Purkinje cell (primary cell): Measurements from ENCODE around the gene DNAH11. TPM values are rescaled to one million over a fixed set of nuclear protein-coding genes. Genes with fewer than 3 reads are reported as not detected.

Source experiments
- polyA plus RNA-seq: library from polyadenylated mRNA; unstranded; fragments of >200 nt; fragmentation: Nextera tagmentation; gene quantifications from 2 replicates; pipeline ENCODE4 v1.2.1, GENCODE V29; 2014

The DNAH11 gene, protein sequence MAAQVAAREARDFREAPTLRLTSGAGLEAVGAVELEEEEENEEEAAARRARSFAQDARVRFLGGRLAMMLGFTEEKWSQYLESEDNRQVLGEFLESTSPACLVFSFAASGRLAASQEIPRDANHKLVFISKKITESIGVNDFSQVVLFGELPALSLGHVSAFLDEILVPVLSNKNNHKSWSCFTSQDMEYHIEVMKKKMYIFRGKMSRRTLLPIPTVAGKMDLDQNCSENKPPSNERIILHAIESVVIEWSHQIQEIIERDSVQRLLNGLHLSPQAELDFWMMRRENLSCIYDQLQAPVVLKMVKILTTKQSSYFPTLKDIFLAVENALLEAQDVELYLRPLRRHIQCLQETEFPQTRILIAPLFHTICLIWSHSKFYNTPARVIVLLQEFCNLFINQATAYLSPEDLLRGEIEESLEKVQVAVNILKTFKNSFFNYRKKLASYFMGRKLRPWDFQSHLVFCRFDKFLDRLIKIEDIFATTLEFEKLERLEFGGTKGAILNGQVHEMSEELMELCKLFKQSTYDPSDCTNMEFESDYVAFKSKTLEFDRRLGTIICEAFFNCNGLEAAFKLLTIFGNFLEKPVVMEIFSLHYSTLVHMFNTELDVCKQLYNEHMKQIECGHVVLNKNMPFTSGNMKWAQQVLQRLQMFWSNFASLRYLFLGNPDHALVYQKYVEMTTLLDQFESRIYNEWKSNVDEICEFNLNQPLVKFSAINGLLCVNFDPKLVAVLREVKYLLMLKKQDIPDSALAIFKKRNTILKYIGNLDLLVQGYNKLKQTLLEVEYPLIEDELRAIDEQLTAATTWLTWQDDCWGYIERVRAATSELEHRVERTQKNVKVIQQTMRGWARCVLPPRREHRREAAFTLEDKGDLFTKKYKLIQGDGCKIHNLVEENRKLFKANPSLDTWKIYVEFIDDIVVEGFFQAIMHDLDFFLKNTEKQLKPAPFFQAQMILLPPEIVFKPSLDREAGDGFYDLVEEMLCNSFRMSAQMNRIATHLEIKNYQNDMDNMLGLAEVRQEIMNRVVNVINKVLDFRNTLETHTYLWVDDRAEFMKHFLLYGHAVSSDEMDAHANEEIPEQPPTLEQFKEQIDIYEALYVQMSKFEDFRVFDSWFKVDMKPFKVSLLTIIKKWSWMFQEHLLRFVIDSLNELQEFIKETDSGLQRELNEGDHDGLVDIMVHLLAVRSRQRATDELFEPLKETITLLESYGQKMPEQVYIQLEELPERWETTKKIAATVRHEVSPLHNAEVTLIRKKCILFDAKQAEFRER (N-terminal part only)
- polyA plus RNA-seq = not detected in 2 replicates

DNA sequence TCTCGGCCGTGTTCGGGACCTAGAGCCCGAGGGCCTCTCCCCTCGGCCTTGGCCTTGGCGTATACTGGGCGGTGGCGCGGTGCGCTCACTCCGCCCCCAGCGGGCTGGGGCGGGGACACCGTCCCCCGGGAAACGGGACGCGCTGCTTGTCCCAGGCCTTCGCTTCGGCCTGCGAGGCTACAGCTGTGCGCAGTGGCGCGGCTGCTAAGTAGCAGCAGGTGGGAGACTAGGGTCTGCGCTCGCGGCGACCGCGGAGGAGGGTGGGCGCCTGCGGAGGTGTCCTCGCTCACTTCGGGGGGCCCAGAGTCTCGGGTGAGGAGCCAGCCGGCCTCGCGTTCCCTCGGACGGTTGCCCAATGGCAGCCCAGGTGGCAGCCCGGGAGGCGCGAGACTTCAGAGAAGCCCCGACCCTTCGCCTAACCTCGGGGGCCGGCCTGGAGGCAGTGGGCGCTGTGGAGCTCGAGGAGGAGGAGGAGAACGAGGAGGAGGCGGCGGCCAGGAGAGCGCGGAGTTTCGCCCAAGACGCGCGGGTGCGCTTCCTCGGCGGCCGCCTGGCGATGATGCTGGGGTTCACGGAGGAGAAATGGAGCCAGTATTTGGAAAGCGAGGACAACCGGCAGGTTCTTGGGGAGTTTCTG is at the start of gene DNAH11:
Gene DNAH11 (plus strand): TSS at position 149 of the 637 bp plus-strand sequence. CDS start 207 bp downstream, at position 356.

DNA sequence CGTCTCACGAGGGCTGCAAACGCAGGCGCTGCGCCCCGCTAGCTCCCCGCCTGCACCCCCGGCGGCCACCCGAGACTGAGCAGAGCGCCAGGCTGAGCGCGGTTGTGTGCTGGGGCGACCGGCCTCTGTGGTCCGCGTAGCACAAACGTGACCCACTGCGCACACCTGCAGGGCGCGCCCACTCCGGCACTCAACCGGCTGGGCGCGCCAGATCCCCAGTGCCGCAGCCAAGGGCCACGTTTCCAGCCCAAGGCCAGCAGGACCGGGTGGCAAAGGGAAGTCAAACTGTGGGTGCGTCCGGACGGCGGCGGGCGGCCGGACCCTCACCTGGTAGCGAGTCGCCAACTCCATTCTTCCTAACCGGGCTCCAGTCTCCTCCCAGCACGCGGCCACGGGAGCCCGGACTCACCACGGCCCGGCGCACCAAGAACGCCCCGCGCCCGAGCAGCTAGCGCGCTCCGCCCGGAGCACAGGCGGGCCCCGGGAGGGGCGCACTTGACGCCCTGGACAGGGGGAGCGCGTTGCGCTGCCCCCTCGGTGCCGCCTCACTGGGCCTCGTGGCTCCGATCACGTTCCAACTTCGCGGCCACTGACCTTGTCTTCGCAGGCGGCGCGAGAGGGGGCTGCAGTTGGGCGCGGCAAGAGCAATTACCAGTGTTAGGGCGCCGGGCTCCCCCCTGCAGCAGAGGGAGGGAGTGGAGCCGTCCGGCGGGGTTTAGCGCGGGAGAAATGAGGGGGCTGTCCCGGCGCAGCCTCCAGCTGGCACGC is 402.8 kb downstream of the DNAH11 start, which contains the start of gene CDCA7L:
Gene CDCA7L (minus strand): TSS at position 446 of the 768 bp plus-strand sequence. CDS start 95 bp downstream, at position 351.

Other genes with a start within 250 kb of the DNAH11 start
- 4.5 and 6.6 TPM in 2 replicates for gene SP4, start 115.0 kb upstream of the DNAH11 start, polyA plus RNA-seq